GM21423 (cell line): ENCODE results near the gene ARHGAP42.

Experiments
- ATAC-seq: cut with Tn5 transposase; IDR thresholded peaks from one replicate; pipeline ENCODE4 v1.9.1; 2021; ENCODE audit warnings: mild to moderate bottlenecking, moderate library complexity; ENCODE audit not compliant: unreplicated experiment

ARHGAP42 gene

GRCh38 chr11:100903284-100903683 is 216.2 kb downstream of the ARHGAP42 start:
- ATAC-seq = no peak

- no peak for ATAC-seq
These were observed 218.6 kb downstream of the ARHGAP42 start for GRCh38 chr11:100905684-100906083.

- peak; percentile 42 for ATAC-seq
These were observed 221.7 kb downstream of the ARHGAP42 start for GRCh38 chr11:100908746-100909145.

GRCh38 chr11:100910808-100911207 is 223.7 kb downstream of the ARHGAP42 start:
- ATAC-seq = peak; percentile 88

GRCh38 chr11:100914415-100915110 is 227.5 kb downstream of the ARHGAP42 start:
- ATAC-seq = no peak

- no peak for ATAC-seq
These were observed 231.7 kb downstream of the ARHGAP42 start for GRCh38 chr11:100918551-100919500.

GRCh38 chr11:100920593-100920992 is 233.5 kb downstream of the ARHGAP42 start:
- no peak for ATAC-seq

GRCh38 chr11:100922121-100922520 is 235.0 kb downstream of the ARHGAP42 start:
- no peak for ATAC-seq

- no peak for ATAC-seq
These were observed 236.5 kb downstream of the ARHGAP42 start for GRCh38 chr11:100923555-100923954.

GRCh38 chr11:100925935-100926334 is 238.8 kb downstream of the ARHGAP42 start:
- ATAC-seq = peak; percentile 83

- no peak for ATAC-seq
These were observed 240.5 kb downstream of the ARHGAP42 start for GRCh38 chr11:100927579-100927978.

GRCh38 chr11:100928426-100928825 is 241.3 kb downstream of the ARHGAP42 start:
- ATAC-seq = no peak

- no peak for ATAC-seq
These were observed 242.3 kb downstream of the ARHGAP42 start for GRCh38 chr11:100929377-100929776.

GRCh38 chr11:100930185-100930778 is 243.2 kb downstream of the ARHGAP42 start:
- no peak for ATAC-seq

GRCh38 chr11:100932474-100933100 is 245.5 kb downstream of the ARHGAP42 start:
- peak; percentile 63 for ATAC-seq

GRCh38 chr11:100936781-100937180 is 249.7 kb downstream of the ARHGAP42 start:
- ATAC-seq = no peak

- no peak for ATAC-seq
These were observed 252.5 kb downstream of the ARHGAP42 start for GRCh38 chr11:100939571-100939970.

- ATAC-seq = no peak
These were observed 253.0 kb downstream of the ARHGAP42 start for GRCh38 chr11:100940111-100940510.

- no peak for ATAC-seq
These were observed 253.9 kb downstream of the ARHGAP42 start for GRCh38 chr11:100941033-100941432.

- ATAC-seq = no peak
These were observed 254.9 kb downstream of the ARHGAP42 start for GRCh38 chr11:100942016-100942415.

- ATAC-seq = no peak
These were observed 261.8 kb downstream of the ARHGAP42 start for GRCh38 chr11:100948936-100949335.
